NB4 (cell line): Measurements from ENCODE around the gene NAA80.

ENCODE experiments used
- DNase-seq: peaks from one replicate; pipeline ENCODE4 v3.0.0; 2010; ENCODE audit warnings: low read depth
- H3K4me3 ChIP-seq: one replicate; pipeline ENCODE4 v1.5.1; 2011; ENCODE audit warnings: mild to moderate bottlenecking, low read depth, low read length, moderate library complexity
- CTCF ChIP-seq: IDR thresholded peaks from one replicate; pipeline ENCODE4 v1.5.1; 2012; ENCODE audit warnings: low read depth, low read length
- MAX ChIP-seq: IDR thresholded peaks from 2 replicates; pipeline ENCODE4 v1.6.1; 2011; ENCODE audit warnings: low read depth, low read length
- MYC ChIP-seq: IDR thresholded peaks from 2 replicates; pipeline ENCODE4 v1.6.1; 2011; ENCODE audit warnings: low read depth, low read length
- POLR2A ChIP-seq: IDR thresholded peaks from 2 replicates; pipeline ENCODE4 v1.6.1; 2011; ENCODE audit warnings: mild to moderate bottlenecking; ENCODE audit not compliant: insufficient read length; ENCODE audit errors: extremely low read depth

Gene NAA80

GRCh38 chr3:50331364-50331907 lies 32.2 kb upstream of the NAA80 start:
- TF ChIP-seq POLR2A (no peak), CTCF (no peak)
- no peak for DNase-seq
- no peak overlapping the region for H3K4me3 ChIP-seq

GRCh38 chr3:50330330-50330729 lies 31.1 kb upstream of the NAA80 start:
- DNase-seq: no peak
- TF ChIP-seq MYC (no peak), MAX (no peak), CTCF (no peak), POLR2A (no peak)
- no peak overlapping the region for H3K4me3 ChIP-seq

GRCh38 chr3:50327943-50328691 lies 28.9 kb upstream of the NAA80 start, which contains the start of gene TUSC2:
Gene TUSC2 (minus strand): TSS chr3:50328223. CDS start chr3:50328099, 124 bp downstream.
- peak; percentile 97 for DNase-seq
- H3K4me3 ChIP-seq: peak within 1 kb of the TSS; percentile 91
- TF ChIP-seq MYC (no peak; the same call in 1 of the 2 replicates), CTCF (no peak), POLR2A (peak; percentile 69), MAX (peak; percentile 56; the same call in 1 of the 2 replicates)

- TF ChIP-seq MAX (no peak), POLR2A (no peak), CTCF (no peak), MYC (no peak)
- DNase-seq: no peak
Observed at GRCh38 chr3:50327129-50327528, 27.9 kb upstream of the NAA80 start.

GRCh38 chr3:50326182-50326541 lies 27.0 kb upstream of the NAA80 start:
- no peak overlapping the region for H3K4me3 ChIP-seq
- no peak for TF ChIP-seq CTCF

More at GRCh38 chr3:50327129-50327528, 27.9 kb upstream of the NAA80 start:
- peak overlapping the region; percentile 91 for H3K4me3 ChIP-seq

More at GRCh38 chr3:50326182-50326541, 27.0 kb upstream of the NAA80 start:
- DNase-seq: no peak
